Uterus (tissue), 2 donors: Measurements from ENCODE around the gene SSBP3.

Experiments
- CTCF ChIP-seq, 4 experiments: fragments of 200-600 bp in 2 of 4; fragments of 450-650 bp in 2 of 4; sonication (generic) in 2 of 4; IDR thresholded peaks; one replicate each; pipeline ENCODE4 v1.5.1; 2016 to 2019; ENCODE audit warnings: antibody characterized with exemption in 4 of 4, mild to moderate bottlenecking in 2 of 4, moderate library complexity in 1 of 4
- POLR2A ChIP-seq, 2 donors: fragments of 450-650 bp; IDR thresholded peaks; one replicate each; pipeline ENCODE4 v1.6.1; 2016; ENCODE audit warnings: antibody characterized with exemption in 2 of 2, mild to moderate bottlenecking in 1 of 2, moderate library complexity in 1 of 2

GRCh38 chr1:54188291-54188690 lies 217.9 kb downstream of the SSBP3 start:
- TF ChIP-seq CTCF (IDR thresholded peaks at IDR 0.05) (no peak), POLR2A (IDR thresholded peaks at IDR 0.05) (no peak)
